IPS-11a (cell line): ENCODE results near the gene TSPAN11.
A peak's percentile ranks its signal among the peaks of the same experiment; 100 is the strongest.
"Not testable (repeated sequence)": the region's sequence is repeated elsewhere in the genome, so short reads cannot be mapped to it uniquely, and the experiment has no call there.

Experiments used
- H3K4me3 ChIP-seq: one replicate; pipeline ENCODE4 v1.5.1; 2013; ENCODE audit warnings: low read depth, low read length, control low read depth

TSPAN11 gene, protein sequence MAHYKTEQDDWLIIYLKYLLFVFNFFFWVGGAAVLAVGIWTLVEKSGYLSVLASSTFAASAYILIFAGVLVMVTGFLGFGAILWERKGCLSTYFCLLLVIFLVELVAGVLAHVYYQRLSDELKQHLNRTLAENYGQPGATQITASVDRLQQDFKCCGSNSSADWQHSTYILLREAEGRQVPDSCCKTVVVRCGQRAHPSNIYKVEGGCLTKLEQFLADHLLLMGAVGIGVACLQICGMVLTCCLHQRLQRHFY

DNA sequence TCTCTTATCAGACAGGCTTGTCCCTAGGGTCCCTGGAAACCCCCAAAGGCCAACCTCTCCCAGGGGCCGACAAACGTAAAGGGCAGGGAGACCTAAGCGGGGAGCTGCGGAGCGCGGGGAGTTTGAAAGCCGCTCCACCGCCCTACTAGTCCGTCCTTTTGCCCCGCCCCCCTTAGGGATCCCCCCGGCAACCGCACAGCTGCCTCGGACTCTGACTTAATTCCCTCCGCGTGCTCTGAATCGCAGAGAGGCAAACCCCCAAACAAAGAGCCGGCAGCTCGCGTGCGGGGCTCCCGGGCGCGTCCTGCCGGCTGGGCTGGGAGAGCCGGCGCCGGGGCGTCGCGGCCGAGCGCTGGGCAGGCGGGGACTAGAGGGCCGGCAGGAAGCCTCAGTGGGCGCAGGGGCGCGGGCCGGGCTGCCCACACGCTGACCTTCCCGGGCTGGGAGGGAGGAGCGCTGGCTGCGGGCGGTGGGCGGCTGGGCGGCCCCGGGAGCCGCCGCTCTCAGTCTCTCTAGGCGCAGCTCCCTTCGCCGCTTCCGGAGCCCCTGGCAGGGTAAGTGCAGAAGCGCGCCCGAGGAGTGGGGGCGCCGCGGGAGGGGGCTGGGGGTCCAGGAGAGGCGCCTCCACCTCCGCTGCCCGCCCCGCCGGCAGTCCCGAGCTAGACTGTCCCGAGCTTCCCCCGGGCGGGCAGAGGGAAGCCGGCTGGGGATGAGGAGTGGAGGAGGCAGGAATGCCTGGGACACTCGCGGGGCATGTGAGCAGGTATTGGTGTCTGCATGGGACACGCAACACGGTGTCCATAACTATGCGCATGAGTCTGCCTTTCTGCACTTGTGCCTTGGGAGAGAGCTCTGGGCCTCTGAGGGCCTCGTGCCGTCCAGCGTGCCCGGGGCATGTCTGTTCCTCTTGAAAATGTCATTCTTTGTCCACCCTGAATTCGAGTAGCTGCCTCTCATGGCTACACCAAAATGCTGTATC, at the start of gene TSPAN11:
Gene TSPAN11, plus strand, starts transcription at position 506 of the 979 bp plus-strand sequence. CDS start 27,244 bp downstream, outside the sequence.
- peak within 1 kb of the TSS; percentile 44 for H3K4me3 ChIP-seq

DNA sequence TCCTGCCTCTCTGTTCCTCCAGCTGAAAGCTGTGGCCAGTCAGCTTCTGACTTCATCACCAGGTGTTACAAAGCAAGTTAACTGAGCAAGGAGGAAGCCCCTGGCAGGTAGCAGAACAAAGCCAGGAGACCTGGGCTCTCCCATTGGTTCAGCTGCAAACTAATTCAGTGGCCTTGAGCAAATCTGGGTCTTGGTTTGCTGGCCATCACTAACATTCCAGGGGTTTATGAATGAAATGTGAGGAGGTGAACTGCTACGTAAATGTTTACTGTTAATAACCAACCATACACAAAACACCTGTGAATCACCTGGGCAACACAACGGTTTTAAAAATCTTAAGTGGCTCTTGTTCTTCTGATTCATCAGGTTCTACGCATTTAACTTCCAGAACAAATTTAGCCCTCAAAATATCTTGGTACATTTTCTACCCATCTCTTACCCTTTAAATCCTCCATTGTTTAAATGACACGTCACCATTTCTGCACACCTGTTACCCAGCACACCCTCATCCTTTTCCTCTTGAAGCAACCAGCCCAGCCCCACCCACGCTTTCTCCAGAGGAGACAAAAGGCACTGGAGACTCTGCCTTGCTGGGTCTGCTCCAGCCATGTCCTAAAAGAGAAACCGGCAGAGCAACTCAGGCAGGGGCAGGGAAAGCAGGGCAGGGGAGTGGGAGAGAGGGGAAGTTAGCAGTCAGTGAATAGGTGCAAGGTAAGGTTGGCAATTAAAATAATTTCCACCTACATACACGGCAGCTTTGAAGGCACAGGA, 49.3 kb upstream of the TSPAN11 start:
- H3K4me3 ChIP-seq = no peak overlapping the region

GRCh38 chr12:30878024-30878423, 48.5 kb upstream of the TSPAN11 start:
- H3K4me3 ChIP-seq = no peak overlapping the region

- H3K4me3 ChIP-seq = no peak overlapping the region
These were observed 46.5 kb upstream of the TSPAN11 start for GRCh38 chr12:30880061-30880460.

- H3K4me3 ChIP-seq = no peak overlapping the region
These were observed 45.7 kb upstream of the TSPAN11 start for GRCh38 chr12:30880813-30881212.

DNA sequence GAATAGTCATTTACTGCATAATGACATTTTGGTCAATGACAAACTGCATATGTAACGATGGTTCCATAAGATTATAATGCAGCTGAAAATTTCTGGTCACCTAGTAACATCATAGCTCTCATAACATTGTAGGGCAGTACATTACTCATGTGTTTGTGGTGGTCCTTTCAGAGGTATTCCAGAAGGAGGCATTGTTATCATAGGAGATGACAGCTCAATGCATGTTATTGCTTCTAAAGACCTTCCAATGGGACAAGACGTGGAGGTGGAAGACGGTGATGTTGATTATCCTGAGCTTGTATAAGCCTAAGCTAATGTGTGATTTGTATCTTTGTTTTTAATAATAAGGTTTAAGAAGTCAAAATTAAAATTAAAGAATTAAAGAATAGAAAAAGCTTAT, 43.8 kb upstream of the TSPAN11 start:
- no peak overlapping the region for H3K4me3 ChIP-seq

DNA sequence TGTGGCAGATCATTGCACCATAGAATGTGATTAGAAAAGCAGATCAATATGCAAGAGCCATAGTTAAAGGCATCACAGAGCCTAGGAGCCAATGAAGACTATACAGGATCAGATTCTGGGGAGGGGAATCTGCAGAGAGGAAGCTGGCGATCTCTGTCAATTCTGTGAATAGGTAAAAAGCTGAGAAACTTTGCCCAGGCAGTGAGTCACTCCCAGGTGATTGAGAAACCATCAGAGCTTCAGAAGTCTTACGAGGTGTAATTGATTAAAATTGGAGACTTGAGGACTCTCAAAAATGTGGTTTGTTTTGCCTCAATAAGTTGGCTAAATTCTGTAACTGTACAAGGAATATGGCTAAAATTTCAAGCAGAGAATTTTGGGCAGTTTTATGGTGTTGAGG, 41.7 kb upstream of the TSPAN11 start:
- H3K4me3 ChIP-seq = no peak overlapping the region

GRCh38 chr12:30885321-30885720, 41.2 kb upstream of the TSPAN11 start:
- no peak overlapping the region for H3K4me3 ChIP-seq

DNA sequence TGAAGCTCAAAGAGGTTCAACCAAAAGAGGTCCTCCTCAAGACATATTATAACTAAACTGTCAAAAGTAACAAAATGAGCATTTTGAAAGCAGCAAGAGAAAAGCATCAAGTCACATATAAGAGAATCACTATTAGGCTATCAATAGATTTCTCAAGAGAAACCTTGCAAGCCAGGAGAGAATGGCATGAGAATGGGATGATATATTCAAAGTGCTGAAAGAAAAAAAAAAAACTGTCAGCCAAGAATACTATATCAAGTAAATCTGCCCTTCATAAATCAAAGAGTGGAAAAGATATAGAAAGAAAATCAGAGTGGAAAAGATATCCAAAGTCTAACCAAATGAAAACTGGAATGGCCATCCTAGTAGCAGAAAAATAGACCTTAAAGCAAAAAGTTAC, 39.3 kb upstream of the TSPAN11 start:
- H3K4me3 ChIP-seq = no peak overlapping the region

DNA sequence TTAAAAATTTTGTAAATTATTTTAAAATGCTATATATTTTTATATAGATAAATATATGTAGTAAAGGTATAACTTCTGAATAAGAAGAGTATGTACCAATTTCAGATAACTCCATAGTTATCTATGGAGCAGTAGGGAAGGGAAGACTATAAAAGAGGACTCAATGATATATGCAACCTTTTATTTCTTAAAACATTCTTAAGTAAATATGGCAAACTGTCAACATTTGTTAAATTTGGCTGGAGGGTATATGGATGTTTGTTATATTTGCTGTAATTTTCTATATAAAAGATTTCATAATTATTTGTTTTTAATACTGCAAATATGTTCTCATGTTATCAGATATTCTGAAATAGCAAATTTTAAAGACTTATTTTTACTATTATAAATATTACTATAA, 38.3 kb upstream of the TSPAN11 start:
- H3K4me3 ChIP-seq = no peak overlapping the region

- not testable (repeated sequence) for H3K4me3 ChIP-seq
These were observed 32.0 kb upstream of the TSPAN11 start for GRCh38 chr12:30894531-30894930.

DNA sequence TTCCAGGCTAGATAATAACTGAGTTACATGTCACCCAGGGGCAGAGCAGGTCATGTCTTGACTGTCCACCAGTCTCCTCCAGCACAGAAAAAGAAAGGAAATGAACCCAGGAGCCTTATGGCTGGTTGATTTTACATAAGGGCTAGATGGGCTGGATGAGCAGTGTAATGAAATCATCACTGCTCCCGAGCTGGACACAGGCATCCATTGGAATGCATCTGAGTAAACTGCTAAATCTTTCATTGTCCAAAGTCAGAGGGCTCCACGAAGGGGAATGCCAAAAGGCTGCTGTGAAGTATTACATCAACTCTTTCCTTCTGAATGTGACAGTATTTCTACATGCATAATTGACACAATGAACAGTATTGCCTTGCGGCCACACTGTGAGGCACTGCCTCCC, 30.1 kb upstream of the TSPAN11 start:
- H3K4me3 ChIP-seq = no peak overlapping the region

GRCh38 chr12:30898846-30899245, 27.7 kb upstream of the TSPAN11 start:
- no peak overlapping the region for H3K4me3 ChIP-seq

DNA sequence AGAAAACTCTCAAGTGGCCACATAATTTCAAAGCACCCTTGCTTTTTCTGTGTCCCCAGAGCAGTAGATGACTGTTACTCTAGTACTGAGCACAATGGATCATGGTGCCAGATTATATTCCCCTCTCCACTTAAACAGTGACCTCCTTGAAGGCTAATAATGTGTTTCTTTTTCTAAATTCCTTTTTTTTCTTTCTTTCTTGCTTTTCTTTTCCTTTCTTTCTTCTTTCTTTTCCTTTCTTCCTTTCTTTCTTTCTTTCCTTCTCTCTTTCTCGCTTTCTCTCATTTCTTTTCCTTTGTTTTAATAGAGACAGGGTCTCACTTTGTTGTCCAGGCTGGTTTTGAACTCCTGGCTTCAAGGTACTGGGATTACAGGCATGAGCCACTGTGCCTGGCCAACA, 26.2 kb upstream of the TSPAN11 start:
- no peak overlapping the region for H3K4me3 ChIP-seq

DNA sequence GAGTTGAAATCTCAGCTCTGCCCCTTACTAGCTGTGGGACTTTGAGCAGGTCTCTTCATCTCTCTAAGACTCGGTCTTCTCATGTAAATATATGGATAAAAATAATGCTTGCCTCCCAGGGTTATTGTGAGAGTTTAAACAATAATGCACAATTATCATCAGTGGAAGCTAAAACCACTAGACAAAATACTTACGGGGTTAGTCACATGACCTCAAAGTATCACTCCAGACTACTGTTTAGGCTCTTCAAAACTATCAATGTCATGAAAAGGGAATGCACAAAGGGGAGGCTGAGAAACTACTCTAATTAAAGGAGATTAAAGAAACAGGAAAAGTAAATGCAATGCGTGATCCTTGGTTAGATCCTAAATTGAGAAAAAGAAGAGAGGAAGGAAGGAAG, 24.5 kb upstream of the TSPAN11 start:
- H3K4me3 ChIP-seq = no peak overlapping the region

- H3K4me3 ChIP-seq = no peak overlapping the region
These were observed 24.0 kb upstream of the TSPAN11 start for GRCh38 chr12:30902596-30902995.

DNA sequence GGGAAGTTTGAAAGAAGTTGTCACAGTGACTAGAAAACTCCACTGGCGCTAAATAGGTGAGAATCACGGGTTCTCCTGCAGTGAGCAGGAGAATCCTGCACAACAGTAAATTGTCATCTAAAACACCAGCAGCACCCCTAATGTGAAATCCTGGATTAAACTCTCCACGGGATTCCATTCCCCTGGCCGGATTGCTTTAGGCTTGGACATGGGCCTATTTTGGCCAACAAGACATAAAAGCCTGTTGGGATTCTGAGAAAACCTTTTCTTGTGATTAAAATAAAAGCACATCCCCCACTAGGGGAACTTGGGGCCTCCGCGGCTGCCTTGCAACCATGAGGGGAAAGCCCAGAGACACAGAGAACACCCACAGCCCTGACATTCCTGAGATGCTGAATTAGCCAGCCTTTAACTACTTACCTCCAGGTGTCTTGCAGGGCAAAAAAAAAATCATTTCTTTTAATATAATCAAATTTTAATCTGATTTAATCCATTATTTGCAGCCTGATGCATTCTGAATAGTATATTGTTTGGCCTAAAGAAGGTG, 21.0 kb upstream of the TSPAN11 start:
- H3K4me3 ChIP-seq = no peak overlapping the region

GRCh38 chr12:30908076-30908721, 18.3 kb upstream of the TSPAN11 start:
- H3K4me3 ChIP-seq = no peak overlapping the region

DNA sequence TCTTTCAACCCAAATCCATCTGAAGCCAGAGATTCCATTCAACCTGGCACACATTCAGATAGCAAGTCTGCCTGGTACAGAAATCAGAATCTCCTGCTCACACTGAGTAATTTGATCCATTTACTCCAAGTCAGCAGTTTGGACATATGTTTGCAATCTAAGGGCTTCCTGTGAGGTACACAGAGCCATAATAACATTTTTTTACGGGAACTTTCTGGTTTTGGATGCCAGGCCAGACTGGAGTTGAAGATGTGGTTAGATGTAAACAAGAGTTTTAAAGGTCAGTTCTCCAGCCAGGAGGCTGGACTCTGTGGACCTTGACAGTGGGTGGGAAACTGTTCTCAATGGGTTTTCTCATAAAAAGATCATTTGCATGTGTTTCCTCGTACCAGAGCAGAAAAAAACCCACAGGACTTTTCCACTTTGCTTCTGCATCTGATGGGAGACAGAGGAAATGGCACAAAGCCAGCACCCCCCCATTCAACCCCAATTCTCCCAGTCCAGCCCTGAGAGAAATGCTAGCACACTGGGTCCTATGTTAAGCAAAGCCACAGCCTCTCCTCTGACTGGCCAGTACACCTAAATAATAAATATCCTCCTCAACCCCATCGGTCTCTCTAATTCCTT, 17.7 kb upstream of the TSPAN11 start:
- no peak overlapping the region for H3K4me3 ChIP-seq
